Loucy (cell line): ENCODE data around the gene RNF11.

Source experiments
- H2AFZ ChIP-seq: fragments of 200-600 bp; sonication (generic); 2 replicates; pipeline ENCODE4 v1.6.0; 2016; ENCODE audit warnings: antibody characterized with exemption, mild to moderate bottlenecking, low read length, moderate library complexity
- H3F3A ChIP-seq: fragments of 200-600 bp; 2 replicates; pipeline ENCODE4 v1.6.0; 2016; ENCODE audit warnings: antibody characterized with exemption, low read depth, mild to moderate bottlenecking
- H3K27me3 ChIP-seq: fragments of 200-600 bp; sonication (generic); 2 replicates; pipeline ENCODE4 v1.6.1; 2014; ENCODE audit warnings: low read length, mild to moderate bottlenecking; ENCODE audit not compliant: insufficient read depth, poor library complexity, severe bottlenecking
- H3K36me3 ChIP-seq: fragments of 200-600 bp; sonication (generic); 2 replicates; pipeline ENCODE4 v1.6.1; 2016; ENCODE audit warnings: low read length; ENCODE audit not compliant: insufficient read depth
- H3K4me1 ChIP-seq: fragments of 200-600 bp; sonication (generic); 2 replicates; pipeline ENCODE4 v1.5.1; 2014; ENCODE audit warnings: low read length, mild to moderate bottlenecking; ENCODE audit not compliant: insufficient read depth, poor library complexity, severe bottlenecking
- H3K4me2 ChIP-seq: fragments of 200-600 bp; sonication (generic); 2 replicates; pipeline ENCODE4 v1.6.0; 2014; ENCODE audit warnings: antibody characterized with exemption, low read length, low read depth, mild to moderate bottlenecking; ENCODE audit not compliant: poor library complexity, severe bottlenecking
- H3K4me3 ChIP-seq: fragments of 200-600 bp; sonication (generic); 2 replicates; pipeline ENCODE4 v1.5.1; 2014; ENCODE audit warnings: low read length, mild to moderate bottlenecking, mixed read lengths; ENCODE audit not compliant: poor library complexity, severe bottlenecking
- H3K79me2 ChIP-seq: fragments of 200-600 bp; sonication (generic); 2 replicates; pipeline ENCODE4 v1.6.1; 2014; ENCODE audit warnings: low read length; ENCODE audit not compliant: insufficient read depth
- H3K9ac ChIP-seq: fragments of 200-600 bp; sonication (generic); 2 replicates; pipeline ENCODE4 v1.6.0; 2014; ENCODE audit warnings: mild to moderate bottlenecking, low read depth, low read length, moderate library complexity; ENCODE audit not compliant: poor library complexity, severe bottlenecking
- H3K9me2 ChIP-seq: fragments of 200-600 bp; sonication (generic); replicated peaks from 2 replicates; pipeline ENCODE4 v1.6.1; 2016; ENCODE audit warnings: low read depth, low read length, mixed read lengths
- H3K9me3 ChIP-seq: fragments of 200-600 bp; sonication (generic); 2 replicates; pipeline ENCODE4 v1.6.1; 2014; ENCODE audit warnings: mild to moderate bottlenecking, antibody characterized with exemption, low read length, low read depth; ENCODE audit not compliant: insufficient read depth
- H4K20me1 ChIP-seq: fragments of 200-600 bp; sonication (generic); 2 replicates; pipeline ENCODE4 v1.6.0; 2014; ENCODE audit warnings: antibody characterized with exemption, low read length, mild to moderate bottlenecking; ENCODE audit not compliant: insufficient read depth, poor library complexity, severe bottlenecking
- CTCF ChIP-seq: fragments of 200-600 bp; sonication (generic); conservative IDR thresholded peaks from 2 replicates; pipeline ENCODE4 v1.5.1; 2014; ENCODE audit warnings: mild to moderate bottlenecking, antibody characterized with exemption, low read length
- EZH2phosphoT487 ChIP-seq: fragments of 200-600 bp; IDR thresholded peaks from 2 replicates; pipeline ENCODE4 v1.6.1; 2018; ENCODE audit warnings: antibody characterized with exemption, mild to moderate bottlenecking, moderate library complexity, borderline replicate concordance

Gene RNF11

GRCh38 chr1:51302270-51302669 lies 66.2 kb downstream of the RNF11 start:
- H3F3A ChIP-seq: no peaks in the 10 kb centered on the region
- H3K4me2 ChIP-seq: no peak overlapping the region
- H3K9me2 ChIP-seq: no peaks in the 10 kb centered on the region
- no peaks in the 10 kb centered on the region for H3K27me3 ChIP-seq
- H3K79me2 ChIP-seq: no peaks in the 10 kb centered on the region
- TF ChIP-seq CTCF (no peak), EZH2phosphoT487 (no peak)
- H4K20me1 ChIP-seq: no peaks in the 10 kb centered on the region
- no peaks in the 10 kb centered on the region for H3K36me3 ChIP-seq
- H3K9ac ChIP-seq: no peak overlapping the region
- H3K9me3 ChIP-seq: no peaks in the 10 kb centered on the region
- H2AFZ ChIP-seq: no peak overlapping the region
- no peak overlapping the region for H3K4me3 ChIP-seq
- H3K4me1 ChIP-seq: peaks cover 5% of the 10 kb centered on the region

GRCh38 chr1:51302746-51303145 lies 66.7 kb downstream of the RNF11 start:
- Histone ChIP-seq H3K4me2 (no peak overlapping the region), H3K4me3 (no peak overlapping the region), H4K20me1 (no peaks in the 10 kb centered on the region), H3K36me3 (no peaks in the 10 kb centered on the region), H3K4me1 (peaks cover 5% of the 10 kb centered on the region), H2AFZ (no peak overlapping the region), H3F3A (no peaks in the 10 kb centered on the region), H3K27me3 (no peaks in the 10 kb centered on the region), H3K9me2 (no peaks in the 10 kb centered on the region), H3K9me3 (no peaks in the 10 kb centered on the region), H3K9ac (no peak overlapping the region), H3K79me2 (no peaks in the 10 kb centered on the region)
- TF ChIP-seq CTCF (no peak), EZH2phosphoT487 (no peak)

GRCh38 chr1:51303315-51303714 lies 67.2 kb downstream of the RNF11 start:
- Histone ChIP-seq H3K79me2 (no peaks in the 10 kb centered on the region), H3F3A (no peaks in the 10 kb centered on the region), H3K9me2 (no peaks in the 10 kb centered on the region), H2AFZ (no peak overlapping the region), H4K20me1 (no peaks in the 10 kb centered on the region), H3K4me2 (no peak overlapping the region), H3K36me3 (no peaks in the 10 kb centered on the region), H3K9me3 (no peaks in the 10 kb centered on the region), H3K4me3 (no peak overlapping the region), H3K27me3 (no peaks in the 10 kb centered on the region), H3K4me1 (peaks cover 5% of the 10 kb centered on the region), H3K9ac (no peak overlapping the region)
- no peak for TF ChIP-seq CTCF
- TF ChIP-seq EZH2phosphoT487: no peak
